DOHH2 (cell line): ENCODE data around the gene ZNF280D.

Source experiments
- EZH2phosphoT487 ChIP-seq: fragments of 200-600 bp; sonication (generic); IDR thresholded peaks from 2 replicates; pipeline ENCODE4 v1.6.1; 2017; ENCODE audit warnings: borderline replicate concordance, mild to moderate bottlenecking, antibody characterized with exemption, low read length, moderate library complexity, mixed read lengths
- TF ChIP-seq, protein P1 (sequence below): fragments of 200-600 bp; sonication (generic); IDR thresholded peaks from one replicate; pipeline ENCODE4 v1.5.1; 2014; ENCODE audit warnings: antibody characterized with exemption, mild to moderate bottlenecking, low read depth, low read length; ENCODE audit not compliant: poor library complexity, severe bottlenecking

- TF ChIP-seq, protein P1, sequence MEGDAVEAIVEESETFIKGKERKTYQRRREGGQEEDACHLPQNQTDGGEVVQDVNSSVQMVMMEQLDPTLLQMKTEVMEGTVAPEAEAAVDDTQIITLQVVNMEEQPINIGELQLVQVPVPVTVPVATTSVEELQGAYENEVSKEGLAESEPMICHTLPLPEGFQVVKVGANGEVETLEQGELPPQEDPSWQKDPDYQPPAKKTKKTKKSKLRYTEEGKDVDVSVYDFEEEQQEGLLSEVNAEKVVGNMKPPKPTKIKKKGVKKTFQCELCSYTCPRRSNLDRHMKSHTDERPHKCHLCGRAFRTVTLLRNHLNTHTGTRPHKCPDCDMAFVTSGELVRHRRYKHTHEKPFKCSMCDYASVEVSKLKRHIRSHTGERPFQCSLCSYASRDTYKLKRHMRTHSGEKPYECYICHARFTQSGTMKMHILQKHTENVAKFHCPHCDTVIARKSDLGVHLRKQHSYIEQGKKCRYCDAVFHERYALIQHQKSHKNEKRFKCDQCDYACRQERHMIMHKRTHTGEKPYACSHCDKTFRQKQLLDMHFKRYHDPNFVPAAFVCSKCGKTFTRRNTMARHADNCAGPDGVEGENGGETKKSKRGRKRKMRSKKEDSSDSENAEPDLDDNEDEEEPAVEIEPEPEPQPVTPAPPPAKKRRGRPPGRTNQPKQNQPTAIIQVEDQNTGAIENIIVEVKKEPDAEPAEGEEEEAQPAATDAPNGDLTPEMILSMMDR: no peak
- TF ChIP-seq EZH2phosphoT487: no peak
These were observed 42.6 kb downstream of the ZNF280D start for GRCh38 chr15:56690733-56691132.
